GM18517 (cell line): ENCODE results near the gene PARP8.

ENCODE experiments used
- ATAC-seq: cut with Tn5 transposase; IDR thresholded peaks from one replicate; pipeline ENCODE4 v1.9.1; 2021; ENCODE audit warnings: mild to moderate bottlenecking, moderate library complexity; ENCODE audit not compliant: unreplicated experiment

The PARP8 gene

DNA sequence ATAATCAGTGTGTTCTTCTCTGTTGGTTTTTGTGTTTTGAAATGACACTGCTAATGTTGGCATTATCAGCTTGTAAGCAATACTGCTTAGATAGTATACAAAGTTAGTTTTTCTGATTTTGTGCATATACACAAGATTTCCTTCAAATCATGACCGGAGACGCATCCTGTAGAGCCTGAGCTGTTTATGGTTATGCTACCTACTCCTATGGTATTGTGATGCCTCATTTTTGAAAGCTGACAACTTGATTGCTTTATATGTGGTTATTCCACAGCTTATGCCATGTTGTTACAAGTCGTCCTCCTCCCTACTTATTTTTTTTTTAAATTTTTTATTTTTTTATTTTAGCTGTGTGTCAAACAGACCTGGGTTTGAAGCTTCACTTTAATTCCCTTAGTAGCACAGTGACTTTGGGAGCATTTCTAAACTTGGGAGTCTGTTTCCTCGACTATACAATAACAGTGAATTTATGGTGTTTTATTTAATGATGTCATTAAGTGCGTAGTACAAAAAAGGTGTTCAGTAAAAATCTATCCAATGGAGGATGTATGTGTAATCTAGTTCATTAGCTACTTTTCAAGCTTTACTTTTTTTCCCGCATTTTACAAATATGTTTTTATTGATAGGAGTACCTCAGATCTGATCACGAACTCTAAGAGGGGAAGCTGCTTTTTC is 59.5 kb downstream of the PARP8 start:
- no peak for ATAC-seq

GRCh38 chr5:50726475-50727148 is 60.2 kb downstream of the PARP8 start:
- ATAC-seq, result no peak

- ATAC-seq, result no peak
Observed at GRCh38 chr5:50727149-50727496, 60.7 kb downstream of the PARP8 start.

- no peak for ATAC-seq
Observed at GRCh38 chr5:50727845-50728244, 61.4 kb downstream of the PARP8 start.

- no peak for ATAC-seq
Observed at GRCh38 chr5:50730336-50730735, 63.9 kb downstream of the PARP8 start.

DNA sequence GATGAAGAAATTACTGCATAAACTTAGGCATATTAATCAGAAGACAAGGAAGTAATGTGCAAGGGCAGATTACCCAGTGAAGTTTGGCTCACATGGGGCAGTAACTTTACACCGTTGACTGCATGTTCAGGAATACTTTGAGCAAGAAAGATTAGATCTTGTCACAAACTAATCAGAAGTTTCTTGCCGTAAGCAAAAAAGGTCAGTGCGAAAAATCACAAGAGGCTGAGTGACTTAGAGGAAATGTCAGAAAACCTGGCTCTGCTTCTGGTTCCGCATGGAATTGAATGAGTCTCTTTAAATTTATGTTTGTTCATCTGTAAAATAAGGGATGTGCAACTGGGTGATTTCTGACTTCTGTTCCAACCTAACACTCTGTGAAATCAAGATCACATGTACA is 64.4 kb downstream of the PARP8 start:
- no peak for ATAC-seq

DNA sequence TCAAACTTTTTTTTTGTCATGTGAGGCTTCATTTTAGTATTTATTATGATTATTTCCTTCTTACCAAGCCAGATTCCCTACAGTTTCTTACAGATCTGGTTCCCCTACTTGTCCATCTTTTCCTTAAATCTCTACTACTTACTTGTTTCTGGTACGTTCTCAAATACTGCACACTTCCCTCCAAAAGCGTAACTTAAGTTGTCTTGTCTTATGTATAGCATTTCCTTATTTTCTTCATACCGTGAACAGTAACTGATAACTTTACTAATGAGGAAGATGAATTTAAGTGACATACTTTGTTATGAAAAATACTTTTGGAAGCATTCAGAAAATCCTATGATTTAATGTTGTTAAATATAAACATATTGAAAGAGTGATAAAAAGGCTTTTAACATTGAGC is 67.3 kb downstream of the PARP8 start:
- ATAC-seq, result no peak

DNA sequence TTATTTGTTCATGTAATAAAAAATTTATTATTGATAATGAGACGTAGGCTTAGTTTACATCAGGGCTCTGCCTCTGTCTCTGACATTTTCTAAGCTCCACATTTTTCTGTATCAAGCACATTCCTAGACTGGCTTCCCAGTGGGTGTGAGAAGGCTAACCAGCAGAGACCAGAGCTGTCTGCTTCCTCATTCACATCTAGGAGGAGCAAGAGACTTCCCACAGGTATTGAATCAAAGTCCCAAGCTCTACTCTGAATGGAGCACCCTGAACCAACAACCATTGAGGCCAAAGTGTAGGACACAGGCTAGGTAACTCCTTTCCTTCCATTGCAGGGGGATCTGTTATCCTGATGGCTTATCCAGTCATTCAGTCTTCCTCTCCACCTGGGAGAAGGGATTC is 72.4 kb downstream of the PARP8 start:
- no peak for ATAC-seq

- no peak for ATAC-seq
Observed at GRCh38 chr5:50740832-50741231, 74.4 kb downstream of the PARP8 start.

GRCh38 chr5:50744776-50745175 is 78.3 kb downstream of the PARP8 start:
- peak; percentile 84 for ATAC-seq

- ATAC-seq, result no peak
Observed at GRCh38 chr5:50745221-50745910, 78.9 kb downstream of the PARP8 start.

DNA sequence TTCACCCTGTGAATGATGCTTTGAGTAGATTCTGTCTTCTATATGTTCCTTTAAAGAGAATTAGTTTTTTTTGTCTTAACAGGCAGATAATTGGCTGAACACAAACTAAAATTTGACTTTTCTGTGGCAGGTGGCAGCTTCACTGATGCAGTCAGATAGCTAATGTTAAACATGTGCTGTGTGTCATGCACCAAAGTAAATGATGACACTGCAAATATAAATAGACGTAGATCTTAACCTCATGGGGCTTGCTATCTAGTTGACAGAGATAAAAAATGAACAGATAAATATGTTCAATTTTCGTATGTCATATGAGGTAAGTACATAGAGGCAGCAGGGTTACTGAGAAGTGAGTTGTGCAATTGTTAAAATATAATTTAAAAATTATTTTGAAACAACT is 82.7 kb downstream of the PARP8 start:
- no peak for ATAC-seq

GRCh38 chr5:50749873-50750272 is 83.4 kb downstream of the PARP8 start:
- ATAC-seq, result no peak

- ATAC-seq, result peak; percentile 92
Observed at GRCh38 chr5:50751064-50751657, 84.7 kb downstream of the PARP8 start.

- ATAC-seq, result no peak
Observed at GRCh38 chr5:50752800-50753199, 86.4 kb downstream of the PARP8 start.

DNA sequence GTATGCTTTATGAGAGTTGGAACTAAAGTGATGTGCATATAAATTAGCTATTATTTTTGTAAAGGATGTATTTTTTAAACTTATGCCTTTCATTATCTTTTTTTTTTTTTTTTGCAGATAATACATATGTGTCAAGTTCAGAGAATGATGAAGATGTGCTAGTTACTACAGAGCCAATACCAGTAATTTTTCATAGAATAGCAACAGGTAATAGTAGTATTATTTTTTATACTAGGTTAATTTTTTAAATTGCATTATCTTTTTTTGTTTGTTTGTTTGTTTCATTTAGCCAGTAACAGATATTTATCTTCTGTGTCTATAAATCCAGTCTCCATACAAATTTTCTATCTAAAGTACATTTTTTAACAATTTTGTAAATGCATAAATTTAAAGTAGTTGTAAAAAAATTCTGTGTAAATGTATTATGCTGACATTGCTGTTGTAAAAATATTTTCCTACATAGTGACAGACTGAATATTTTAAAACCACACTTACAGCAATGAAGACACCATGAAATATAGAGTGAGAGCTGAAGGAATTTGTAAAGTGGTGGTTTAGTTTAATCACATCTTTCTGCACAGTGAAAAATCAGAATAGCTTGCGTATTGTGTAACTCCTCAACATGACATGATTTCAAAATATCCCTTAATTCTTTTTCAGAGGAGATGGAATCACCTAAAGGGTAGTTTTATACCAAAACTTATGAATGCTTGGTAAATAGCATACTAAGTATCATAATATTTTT is 93.3 kb downstream of the PARP8 start:
- no peak for ATAC-seq

DNA sequence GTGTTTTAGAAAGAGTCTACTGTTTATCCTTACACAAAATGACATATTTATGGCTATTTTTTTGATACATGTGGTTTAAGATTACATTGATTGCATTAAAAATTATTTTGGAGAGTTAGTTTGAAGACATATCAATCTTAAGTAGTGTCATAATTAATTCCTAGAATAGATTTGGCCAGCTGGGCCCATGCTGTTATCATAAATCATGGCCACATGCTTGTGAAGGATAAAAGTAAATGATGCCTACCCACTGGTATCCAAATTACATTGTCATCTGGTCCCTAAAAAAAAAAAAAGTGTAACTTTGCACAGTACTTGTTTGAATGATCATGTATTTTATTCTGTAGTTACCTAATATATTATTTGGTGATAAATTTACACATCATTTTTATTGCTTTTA is 96.9 kb downstream of the PARP8 start:
- ATAC-seq, result no peak

GRCh38 chr5:50763846-50764245 is 97.4 kb downstream of the PARP8 start:
- ATAC-seq, result no peak

- no peak for ATAC-seq
Observed at GRCh38 chr5:50766042-50766441, 99.6 kb downstream of the PARP8 start.

DNA sequence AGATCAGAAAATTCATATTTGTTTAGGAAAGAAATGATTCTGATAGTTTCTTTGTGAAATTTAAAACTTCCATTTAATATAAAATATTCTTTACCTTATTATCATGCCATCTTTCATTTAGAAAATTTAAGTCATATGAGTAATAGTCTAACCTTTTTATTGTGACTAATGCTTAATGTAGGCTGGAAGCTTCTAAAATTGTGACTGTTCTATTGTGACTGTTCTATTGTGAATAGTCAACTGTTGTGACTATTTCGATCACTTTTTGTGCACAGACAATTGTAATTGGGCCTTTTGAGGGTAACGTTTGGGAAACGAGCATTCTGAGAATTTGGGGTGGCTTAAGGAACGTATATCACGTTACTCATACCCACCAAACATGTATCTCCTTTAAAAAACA is 100.0 kb downstream of the PARP8 start:
- ATAC-seq, result no peak

DNA sequence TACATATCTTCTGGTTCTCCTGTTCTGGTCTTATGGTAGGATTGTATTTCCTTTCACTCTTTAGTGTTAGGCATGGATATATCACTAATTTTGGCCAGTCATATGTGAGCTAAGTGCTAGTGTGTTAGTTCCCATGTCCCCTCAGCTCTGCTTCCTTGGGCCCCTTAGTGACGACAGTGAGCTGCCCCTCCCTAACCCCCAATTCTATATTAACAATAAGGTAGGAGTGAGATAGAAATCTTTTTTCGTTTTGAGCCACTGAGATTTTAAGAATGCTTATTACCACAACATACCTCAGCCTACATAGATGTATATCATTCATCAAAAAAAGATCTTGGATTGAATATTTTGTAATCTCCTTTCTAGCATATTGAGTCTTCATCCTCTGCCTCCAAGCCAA is 100.5 kb downstream of the PARP8 start:
- ATAC-seq, result no peak
